Measurements from ENCODE around the gene KRT16.

DNA sequence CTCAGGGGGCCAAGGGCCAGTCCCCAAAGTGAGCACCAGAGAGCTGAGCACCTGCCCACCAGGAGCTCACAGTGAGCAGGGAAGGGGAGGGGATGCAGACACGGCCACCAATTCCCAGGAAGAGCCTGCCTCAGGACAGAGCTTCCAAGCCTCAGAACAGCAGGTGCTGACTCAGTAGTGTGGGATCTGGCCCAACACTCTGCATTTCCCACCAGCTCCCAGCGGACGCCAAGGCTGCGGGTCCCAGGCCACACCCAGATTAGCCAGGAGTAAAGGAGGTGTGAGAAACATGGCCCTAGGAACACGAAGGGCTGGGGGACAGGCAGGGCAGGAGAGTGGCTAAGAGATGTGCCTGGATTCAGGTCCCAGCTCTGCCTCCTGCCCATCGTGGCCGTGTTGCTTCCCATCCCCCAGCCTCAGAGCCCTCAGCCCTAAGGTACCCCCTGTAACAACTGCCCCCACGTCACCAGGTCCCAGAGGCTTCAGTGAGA, 47.7 kb upstream of the KRT16 start:
- TF ChIP-seq CTCF (IDR thresholded peaks at IDR 0.05; ENCODE audit: insufficient read depth, low read depth, low read length), result no peak
- TF ChIP-seq EZH2 (IDR thresholded peaks at IDR 0.05; ENCODE audit: insufficient read depth, low read length), result no peak
